PC-9 (cell line): ENCODE results near the gene DCTN1. TPM values are rescaled to one million over a fixed set of nuclear protein-coding genes. Genes with fewer than 3 reads are reported as not detected.

Source experiments
- BruUV-seq: library from RNA; stranded (reverse); fragments of 400-500 nt; replicated peaks from 2 replicates; lab custom pipeline; 2021; lab: Mats Ljungman, UMichigan
- CTCF ChIA-PET: fragments of 300-600 bp; sonication (Branson Sonifier 250); formaldehyde crosslinking; loops from one replicate; lab custom pipeline; 2022; ENCODE audit warnings: antibody characterized with exemption; lab: Charles Lee
- POLR2A ChIA-PET: fragments of 300-600 bp; sonication (Branson Sonifier 250); formaldehyde crosslinking; loops from one replicate; lab custom pipeline; 2022; ENCODE audit warnings: antibody characterized with exemption; ENCODE audit not compliant: unreplicated experiment; lab: Charles Lee
- DNase-seq, 2 experiments: peaks; one replicate each; pipeline versions ENCODE4 v3.0.0 to v3.0.0-alpha.2; 2015 to 2022; ENCODE audit warnings: mixed read lengths in 1 of 2
- H2AFZ ChIP-seq: fragments of 200-600 bp; sonication (generic); 2 replicates; pipeline ENCODE4 v1.8.1; 2017; ENCODE audit warnings: antibody characterized with exemption
- H3F3A ChIP-seq: fragments of 200-600 bp; sonication (generic); 2 replicates; pipeline ENCODE4 v1.8.1; 2017; ENCODE audit warnings: antibody characterized with exemption, mild to moderate bottlenecking, low read depth; ENCODE audit not compliant: insufficient read depth
- H3K27ac ChIP-seq: fragments of 200-600 bp; sonication (generic); 2 replicates; pipeline ENCODE4 v1.6.1; 2016; ENCODE audit warnings: mixed run types
- H3K27me3 ChIP-seq: fragments of 200-600 bp; sonication (generic); 2 replicates; pipeline ENCODE4 v1.6.1; 2016; ENCODE audit warnings: low read depth, mixed run types; ENCODE audit not compliant: insufficient read depth
- H3K36me3 ChIP-seq: fragments of 200-600 bp; sonication (generic); 2 replicates; pipeline ENCODE4 v1.6.1; 2016; ENCODE audit warnings: low read depth, mixed run types
- H3K4me1 ChIP-seq: fragments of 200-600 bp; sonication (generic); replicated peaks from 2 replicates; pipeline ENCODE4 v1.6.1; 2016; ENCODE audit warnings: mixed run types; ENCODE audit not compliant: insufficient read depth
- H3K4me2 ChIP-seq: fragments of 200-600 bp; sonication (generic); 2 replicates; pipeline ENCODE4 v1.6.1; 2017; ENCODE audit warnings: mixed run types
- H3K4me3 ChIP-seq: fragments of 200-600 bp; sonication (generic); 2 replicates; pipeline ENCODE4 v1.6.1; 2016; ENCODE audit warnings: mixed run types
- H3K79me2 ChIP-seq: fragments of 200-600 bp; sonication (generic); 2 replicates; pipeline ENCODE4 v1.6.1; 2017; ENCODE audit warnings: low read depth, mixed run types
- H3K9me2 ChIP-seq: fragments of 200-600 bp; sonication (generic); 2 replicates; pipeline ENCODE4 v1.8.1; 2017; ENCODE audit warnings: mild to moderate bottlenecking; ENCODE audit not compliant: insufficient read depth
- H3K9me3 ChIP-seq: fragments of 200-600 bp; sonication (generic); 2 replicates; pipeline ENCODE4 v1.8.1; 2016; ENCODE audit warnings: low read depth; ENCODE audit not compliant: insufficient read depth
- H4K20me1 ChIP-seq: fragments of 200-600 bp; sonication (generic); 2 replicates; pipeline ENCODE4 v1.8.1; 2017; ENCODE audit not compliant: insufficient read depth
- CTCF ChIP-seq: fragments of 200-600 bp; sonication (generic); conservative IDR thresholded peaks from 2 replicates; pipeline ENCODE4 v1.6.1; 2017; ENCODE audit warnings: mixed run types, antibody characterized with exemption, mild to moderate bottlenecking, moderate library complexity
- EZH2 ChIP-seq: fragments of 200-600 bp; sonication (generic); IDR thresholded peaks from 2 replicates; pipeline ENCODE4 v1.8.0; 2017; ENCODE audit warnings: antibody characterized with exemption, low read depth
- intact Hi-C: fragments of 100-400 bp; cut with micrococcal nuclease; formaldehyde crosslinking; loops from one replicate; pipeline ENCODE4 v1.10.0; 2022; ENCODE audit not compliant: unreplicated experiment
- total RNA-seq: library from RNA; stranded (reverse); gene quantifications from 2 replicates; pipeline ENCODE4 v1.2.3, GENCODE V29; 2021

The DCTN1 gene
- total RNA-seq, 1 experiment from 2014 or later, result 130 TPM

DNA sequence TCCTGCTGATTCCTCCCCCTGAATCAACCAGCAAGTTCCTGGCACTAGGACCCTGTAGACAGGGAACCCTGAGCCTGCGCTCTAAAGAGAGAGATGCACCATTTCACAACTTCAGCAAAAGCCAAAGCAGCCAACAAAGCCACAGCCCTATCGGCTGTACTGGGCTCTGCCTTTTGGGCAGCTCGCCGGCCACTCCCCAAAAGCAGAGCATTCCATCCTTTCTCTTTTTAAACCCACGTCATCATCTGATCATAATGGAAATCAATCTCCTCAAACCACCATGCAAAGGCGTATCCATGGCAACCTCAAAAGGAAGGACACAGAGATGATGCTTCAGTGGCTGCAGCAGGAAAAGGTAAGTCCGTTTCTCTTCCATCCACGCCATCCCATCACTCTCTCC lies 5.3 kb upstream of the DCTN1 start:
- H3F3A ChIP-seq, result no peaks in the 10 kb centered on the region
- no peaks in the 10 kb centered on the region for H3K9me2 ChIP-seq
- peaks cover 6% of the 10 kb centered on the region for H3K4me1 ChIP-seq
- no peak for TF ChIP-seq EZH2
- no peak for TF ChIP-seq CTCF
- no peak for DNase-seq
- H3K27me3 ChIP-seq, result no peaks in the 10 kb centered on the region
- H3K36me3 ChIP-seq, result 0 out of 2 replicates have a peak, but pooled peaks cover 7% of the 10 kb centered on the region
- H3K9me3 ChIP-seq, result no peaks in the 10 kb centered on the region
- no peak overlapping the region for H3K4me2 ChIP-seq
- ChIA-PET POLR2A (no interaction called here), CTCF (no interaction called here)
- intact Hi-C loops, result no loop called here
- peaks cover 29% of the 10 kb centered on the region for H4K20me1 ChIP-seq
- no TSS peak for BruUV-seq
- no peak overlapping the region for H3K27ac ChIP-seq
- peaks cover 55% of the 10 kb centered on the region for H3K79me2 ChIP-seq
- no peak overlapping the region for H3K4me3 ChIP-seq
- no peak overlapping the region for H2AFZ ChIP-seq

GRCh38 chr2:74384051-74384450 lies 3.9 kb upstream of the DCTN1 start:
- TF ChIP-seq CTCF, result no peak
- no peak for TF ChIP-seq EZH2
- Histone ChIP-seq H3K4me2 (no peak overlapping the region), H4K20me1 (peaks cover 32% of the 10 kb centered on the region)

DNA sequence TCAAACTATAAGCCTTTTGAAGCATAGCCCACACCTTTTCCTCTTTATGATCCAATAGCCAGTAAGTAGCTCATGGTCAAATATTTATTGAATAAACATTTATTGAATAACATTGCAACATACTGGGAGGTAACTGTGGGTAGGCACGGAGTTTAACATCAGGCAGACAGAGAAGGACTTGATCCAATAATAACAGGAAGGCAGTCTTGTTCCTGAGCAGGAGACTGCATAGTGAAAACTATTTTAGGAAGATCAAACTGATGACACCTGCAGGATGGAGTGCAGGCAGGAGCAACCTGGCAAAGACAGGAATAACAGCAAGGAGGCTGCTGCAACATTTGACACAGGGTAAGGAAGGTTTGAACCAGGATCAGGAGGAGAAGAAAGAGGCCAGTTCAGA lies 3.1 kb upstream of the DCTN1 start:
- POLR2A ChIA-PET, result no interaction called here
- Histone ChIP-seq H3K4me3 (no peak overlapping the region), H3K9me2 (no peaks in the 10 kb centered on the region), H3F3A (no peaks in the 10 kb centered on the region), H4K20me1 (peaks cover 32% of the 10 kb centered on the region), H3K27ac (no peak overlapping the region), H3K79me2 (peaks cover 35% of the 10 kb centered on the region), H3K9me3 (no peaks in the 10 kb centered on the region), H2AFZ (no peak overlapping the region), H3K27me3 (no peaks in the 10 kb centered on the region), H3K36me3 (0 out of 2 replicates have a peak, but pooled peaks cover 7% of the 10 kb centered on the region), H3K4me1 (no peaks in the 10 kb centered on the region), H3K4me2 (no peak overlapping the region)
- intact Hi-C loops, result no loop called here
- CTCF ChIA-PET, result no interaction called here
- no peak for TF ChIP-seq CTCF
- no peak for TF ChIP-seq EZH2
- BruUV-seq, result no TSS peak
- DNase-seq, result no peak

More at GRCh38 chr2:74384051-74384450, 3.9 kb upstream of the DCTN1 start:
- 0 out of 2 replicates have a peak, but pooled peaks cover 7% of the 10 kb centered on the region for H3K36me3 ChIP-seq
- ChIA-PET CTCF (no interaction called here), POLR2A (no interaction called here)
- H3K4me1 ChIP-seq, result no peaks in the 10 kb centered on the region
- H2AFZ ChIP-seq, result no peak overlapping the region
- no peaks in the 10 kb centered on the region for H3K9me3 ChIP-seq
- DNase-seq, result no peak
- H3K4me3 ChIP-seq, result no peak overlapping the region
- H3K79me2 ChIP-seq, result peaks cover 43% of the 10 kb centered on the region
- no peaks in the 10 kb centered on the region for H3F3A ChIP-seq
- H3K9me2 ChIP-seq, result no peaks in the 10 kb centered on the region
- intact Hi-C loops, result no loop called here
- BruUV-seq, result no TSS peak
- H3K27me3 ChIP-seq, result no peaks in the 10 kb centered on the region
- H3K27ac ChIP-seq, result no peak overlapping the region
